B cell (primary cell): ENCODE measurements around the gene ARID3C. TPM values are rescaled to one million over a fixed set of nuclear protein-coding genes. Genes with fewer than 3 reads are reported as not detected.

Experiments used
- ATAC-seq: fragments of 200-7000 bp; cut with Tn5 transposase; one replicate; pipeline ENCODE4 v1.10.0; 2021; ENCODE audit warnings: low read depth, mild to moderate bottlenecking, moderate number of reproducible peaks, moderate library complexity
- CTCF ChIA-PET: fragments of 350-600 bp; sonication (Branson Sonifier 250); formaldehyde crosslinking; loops from one replicate; lab custom pipeline; 2021; ENCODE audit warnings: antibody characterized with exemption, inconsistent platforms; lab: Charles Lee
- POLR2A ChIA-PET: fragments of 350-600 bp; sonication (Branson Sonifier 250); formaldehyde crosslinking; loops from one replicate; lab custom pipeline; 2021; ENCODE audit warnings: antibody characterized with exemption; lab: Charles Lee
- DNase-seq: peaks from one replicate; pipeline ENCODE4 v3.0.0; 2013
- H2AFZ ChIP-seq: 2 replicates; pipeline ENCODE4 v1.6.1; 2012; ENCODE audit warnings: mild to moderate bottlenecking, low read depth, low read length; ENCODE audit not compliant: insufficient read depth, poor library complexity, severe bottlenecking
- H3K27ac ChIP-seq, 2 donors: 1 replicate in 1 of 2; 2 replicates in 1 of 2; pipeline ENCODE4 v1.5.1; 2012 to 2013; ENCODE audit warnings: low read length in 2 of 2, mild to moderate bottlenecking in 2 of 2, moderate library complexity in 1 of 2
- H3K27me3 ChIP-seq, 4 experiments: fragments of 200-600 bp in 1 of 4; sonication (generic) in 1 of 4; replicated peaks in 1 of 4; 1 replicate in 2 of 4; 2 replicates in 2 of 4; pipeline versions ENCODE4 v1.6.1 to v1.7.0; 2013 to 2016; ENCODE audit warnings: low read length in 3 of 4, mild to moderate bottlenecking in 2 of 4, mixed read lengths in 1 of 4, moderate library complexity in 1 of 4; ENCODE audit not compliant: insufficient read depth in 4 of 4, control insufficient read depth in 3 of 4; ENCODE audit errors: control extremely low read depth in 1 of 4
- H3K36me3 ChIP-seq, 2 experiments: replicated peaks in 1 of 2; 1 replicate in 1 of 2; 2 replicates in 1 of 2; pipeline versions ENCODE4 v1.6.1 to v1.7.1; 2013; ENCODE audit warnings: low read length in 1 of 2; ENCODE audit not compliant: insufficient read depth in 2 of 2, control insufficient read depth in 1 of 2; ENCODE audit errors: control extremely low read depth in 1 of 2, extremely low read depth in 1 of 2
- H3K4me1 ChIP-seq, 2 donors: fragments of 200-600 bp in 1 of 2; sonication (generic) in 1 of 2; 1 replicate in 1 of 2; 2 replicates in 1 of 2; pipeline versions ENCODE4 v1.5.1 to v1.6.1; 2013 to 2017; ENCODE audit warnings: low read length in 2 of 2; ENCODE audit not compliant: control insufficient read depth in 2 of 2, insufficient read depth in 2 of 2
- H3K4me2 ChIP-seq: replicated peaks from 2 replicates; pipeline ENCODE3; 2012; ENCODE audit warnings: mild to moderate bottlenecking, low read depth, low read length; ENCODE audit not compliant: poor library complexity, severe bottlenecking
- H3K4me3 ChIP-seq, 5 experiments: fragments of 200-600 bp in 1 of 5; sonication (generic) in 1 of 5; 1 replicate in 3 of 5; 2 replicates in 2 of 5; pipeline versions ENCODE4 v1.5.1 to v1.7.0; 2011 to 2016; ENCODE audit warnings: low read length in 4 of 5, mild to moderate bottlenecking in 4 of 5, low read depth in 2 of 5, control low read depth in 1 of 5, moderate library complexity in 1 of 5; ENCODE audit not compliant: insufficient read depth in 1 of 5; ENCODE audit errors: control extremely low read depth in 1 of 5, extremely low read depth in 1 of 5
- H3K79me2 ChIP-seq: fragments of 200-600 bp; sonication (generic); one replicate; pipeline ENCODE4 v1.6.0; 2016; ENCODE audit warnings: low read length; ENCODE audit not compliant: control insufficient read depth, insufficient read depth
- H3K9ac ChIP-seq: fragments of 200-600 bp; sonication (generic); 2 replicates; pipeline ENCODE4 v1.6.1; 2017; ENCODE audit warnings: mild to moderate bottlenecking, low read length, moderate library complexity
- H3K9me3 ChIP-seq, 3 donors: one replicate each; pipeline versions ENCODE4 v1.6.1 to v1.7.1; 2013; ENCODE audit warnings: low read length in 2 of 3; ENCODE audit not compliant: control insufficient read depth in 2 of 3, insufficient read depth in 1 of 3; ENCODE audit errors: control extremely low read depth in 1 of 3
- H4K20me1 ChIP-seq: 2 replicates; pipeline ENCODE4 v1.6.0; 2012; ENCODE audit warnings: mild to moderate bottlenecking, low read length; ENCODE audit not compliant: insufficient read depth, control insufficient read depth, poor library complexity, severe bottlenecking
- H3K27ac Mint-ChIP-seq: one replicate; pipeline ENCODE4 v1.8.0; 2021; ENCODE audit warnings: mixed read lengths
- H3K27me3 Mint-ChIP-seq: one replicate; pipeline ENCODE4 v1.8.0; 2021; ENCODE audit warnings: mixed read lengths
- H3K4me1 Mint-ChIP-seq: one replicate; pipeline ENCODE4 v1.8.0; 2021; ENCODE audit warnings: mixed read lengths
- H3K4me3 Mint-ChIP-seq: one replicate; pipeline ENCODE4 v1.8.0; 2021; ENCODE audit warnings: mixed read lengths
- H3K9me3 Mint-ChIP-seq: one replicate; pipeline ENCODE4 v1.8.0; 2022; ENCODE audit warnings: mixed read lengths; ENCODE audit not compliant: insufficient read depth
- EZH2 ChIP-seq: IDR thresholded peaks from 2 replicates; pipeline ENCODE4 v1.6.1; 2012; ENCODE audit warnings: borderline replicate concordance, low read depth, mild to moderate bottlenecking, moderate library complexity, low read length; ENCODE audit not compliant: insufficient read depth, poor library complexity, severe bottlenecking
- WGBS: methylation state at CpG from one replicate; pipeline ENCODE4 v1.1.5; 2013; ENCODE audit warnings: missing lambda C conversion rate; ENCODE audit not compliant: insufficient coverage; 5-methylcytosine and 5-hydroxymethylcytosine counted together
- intact Hi-C: fragments of 100-400 bp; cut with micrococcal nuclease; formaldehyde crosslinking; loops from one replicate; pipeline ENCODE4 v1.10.0; 2022
- polyA plus RNA-seq: library from polyadenylated mRNA; depleted of rRNA; stranded (reverse); fragments of >200 nt; gene quantifications from 2 replicates; pipeline ENCODE4 v1.2.3, GENCODE V29; 2012
- total RNA-seq, 2 donors: library from RNA; stranded (reverse); fragments of 120-200 nt in 1 of 2; gene quantifications; 1 replicate in 1 of 2; 2 replicates in 1 of 2; pipeline versions ENCODE4 v1.2.3 to v1.2.4, GENCODE V29; 2013 to 2022
- TF ChIP-seq, protein P1 (sequence below): fragments of 200-600 bp; IDR thresholded peaks from one replicate; pipeline ENCODE4 v1.8.0; 2022; ENCODE audit warnings: antibody characterized with exemption, mild to moderate bottlenecking

ARID3C gene
- total and polyA plus RNA-seq, 2 donors (not counting 1 experiment from before 2014, with no cell fraction given), result not detected

DNA sequence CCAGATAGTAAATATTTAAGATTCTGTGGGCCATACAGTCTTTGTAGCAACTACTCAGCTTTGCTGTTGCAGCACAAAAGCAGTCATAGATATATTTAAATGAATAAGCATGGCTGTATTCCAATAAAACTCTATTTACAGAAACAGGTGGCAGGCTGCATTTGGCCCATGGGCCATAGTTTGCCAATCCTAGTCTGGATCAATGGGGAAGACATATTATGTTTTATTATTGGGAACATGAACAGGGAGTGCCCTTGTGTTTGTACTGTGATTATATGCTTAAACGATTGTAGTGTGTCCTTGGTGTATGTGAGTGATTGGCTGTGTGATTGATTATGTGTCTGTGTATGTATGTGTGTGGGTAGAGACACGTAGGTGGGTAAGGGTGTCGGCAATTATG, 45.6 kb upstream of the ARID3C start:
- Mint-ChIP-seq H3K27me3 (no peaks in the 10 kb centered on the region), H3K4me3 (no peak overlapping the region), H3K9me3 (peaks cover 6% of the 10 kb centered on the region), H3K27ac (no peak overlapping the region), H3K4me1 (no peaks in the 10 kb centered on the region)
- Histone ChIP-seq H3K36me3 (no peaks in the 10 kb centered on the region), H3K27me3 (peaks cover 0 to 2% (median 0%) of the 10 kb centered on the region in 4 experiments), H3K79me2 (no peaks in the 10 kb centered on the region), H3K4me2 (no peak overlapping the region), H3K4me3 (no peak overlapping the region), H3K9ac (no peak overlapping the region), H3K4me1 (no peaks in the 10 kb centered on the region), H4K20me1 (no peaks in the 10 kb centered on the region), H3K9me3 (peaks cover 0 to 8% (median 5%) of the 10 kb centered on the region in 3 donors), H3K27ac (no peak overlapping the region), H2AFZ (no peak overlapping the region)
- intact Hi-C loops, result loop anchor here (2.0 kb wide), 1 partner anchor 28 kb away; no protein-coding TSS in a partner anchor
- WGBS, result 94% methylated on average over 3 of the region's 3 CpGs
- DNase-seq (no peak), ATAC-seq (no peak)
- CTCF ChIA-PET, result interaction anchor here (1.7 kb wide), 1 partner anchor 27 kb away, joined by 15 read pairs; no protein-coding TSS in a partner anchor
- TF ChIP-seq EZH2, result no peak
- TF ChIP-seq, protein P1, sequence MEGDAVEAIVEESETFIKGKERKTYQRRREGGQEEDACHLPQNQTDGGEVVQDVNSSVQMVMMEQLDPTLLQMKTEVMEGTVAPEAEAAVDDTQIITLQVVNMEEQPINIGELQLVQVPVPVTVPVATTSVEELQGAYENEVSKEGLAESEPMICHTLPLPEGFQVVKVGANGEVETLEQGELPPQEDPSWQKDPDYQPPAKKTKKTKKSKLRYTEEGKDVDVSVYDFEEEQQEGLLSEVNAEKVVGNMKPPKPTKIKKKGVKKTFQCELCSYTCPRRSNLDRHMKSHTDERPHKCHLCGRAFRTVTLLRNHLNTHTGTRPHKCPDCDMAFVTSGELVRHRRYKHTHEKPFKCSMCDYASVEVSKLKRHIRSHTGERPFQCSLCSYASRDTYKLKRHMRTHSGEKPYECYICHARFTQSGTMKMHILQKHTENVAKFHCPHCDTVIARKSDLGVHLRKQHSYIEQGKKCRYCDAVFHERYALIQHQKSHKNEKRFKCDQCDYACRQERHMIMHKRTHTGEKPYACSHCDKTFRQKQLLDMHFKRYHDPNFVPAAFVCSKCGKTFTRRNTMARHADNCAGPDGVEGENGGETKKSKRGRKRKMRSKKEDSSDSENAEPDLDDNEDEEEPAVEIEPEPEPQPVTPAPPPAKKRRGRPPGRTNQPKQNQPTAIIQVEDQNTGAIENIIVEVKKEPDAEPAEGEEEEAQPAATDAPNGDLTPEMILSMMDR, result no peak
- POLR2A ChIA-PET, result no interaction called here

DNA sequence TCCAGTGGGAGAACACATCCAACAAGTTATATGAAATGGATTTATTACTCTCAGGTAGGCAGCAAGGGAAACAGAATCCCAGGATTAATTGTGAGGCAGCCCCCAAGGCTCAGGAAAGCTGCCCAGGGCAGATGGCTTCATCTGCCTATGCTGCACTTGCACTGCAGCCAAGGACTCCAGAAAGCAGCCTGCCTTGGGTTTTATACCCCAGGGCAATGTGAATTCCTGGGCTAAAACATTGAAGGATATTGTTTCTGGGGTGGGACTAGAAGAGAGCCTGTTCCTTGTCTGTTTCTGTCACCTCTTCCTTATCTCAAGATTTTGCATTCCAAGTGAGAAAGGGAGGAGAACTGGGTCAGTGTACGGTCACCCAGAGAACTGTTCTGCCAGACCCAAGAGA, 42.4 kb upstream of the ARID3C start:
- Histone ChIP-seq H4K20me1 (no peaks in the 10 kb centered on the region), H3K4me2 (no peak overlapping the region), H3K9me3 (peaks cover 0 to 8% (median 7%) of the 10 kb centered on the region in 3 donors), H3K27ac (no peak overlapping the region), H3K4me3 (no peak overlapping the region), H3K4me1 (peaks cover 0 to 1% of the 10 kb centered on the region in 2 donors), H2AFZ (no peak overlapping the region), H3K79me2 (no peaks in the 10 kb centered on the region), H3K9ac (no peak overlapping the region), H3K27me3 (peaks cover 0 to 2% (median 0%) of the 10 kb centered on the region in 4 experiments), H3K36me3 (no peaks in the 10 kb centered on the region)
- no peak overlapping the region for H3K4me3 Mint-ChIP-seq
- no peak for TF ChIP-seq EZH2
- intact Hi-C loops, result no loop called here
- no CpG with 5 or more reads among the region's 1 CpG for WGBS
- H3K27ac Mint-ChIP-seq, result no peak overlapping the region
- H3K27me3 Mint-ChIP-seq, result no peaks in the 10 kb centered on the region
- POLR2A ChIA-PET, result no interaction called here
- H3K9me3 Mint-ChIP-seq, result peaks cover 10% of the 10 kb centered on the region
- no peak for DNase-seq
- ATAC-seq, result no peak
- peaks cover 4% of the 10 kb centered on the region for H3K4me1 Mint-ChIP-seq
- CTCF ChIA-PET, result no interaction called here
